NCI-H1436 treated with DMSO at 0.1 percent for 48 hours (cell line): ENCODE results near the gene CCL20.
"Not testable (repeated sequence)": the region's sequence is repeated elsewhere in the genome, so short reads cannot be mapped to it uniquely, and the experiment has no call there.

Experiments used
- DNase-seq: peaks from one replicate; lab custom pipeline; 2025; lab: John Stamatoyannopoulos, UW

Gene CCL20

GRCh38 chr2:227813562-227814353 lies at the start of gene CCL20:
TSS of gene CCL20 (plus strand) at chr2:227813842. CDS start at chr2:227813912, 70 bp downstream.
- no peak for DNase-seq

GRCh38 chr2:227765788-227766372 lies 47.8 kb upstream of the CCL20 start:
- no peak for DNase-seq

- DNase-seq = no peak
These were observed 47.2 kb upstream of the CCL20 start for GRCh38 chr2:227766373-227766883.

- no peak for DNase-seq
These were observed 45.8 kb upstream of the CCL20 start for GRCh38 chr2:227767830-227768229.

- DNase-seq = no peak
These were observed 41.4 kb upstream of the CCL20 start for GRCh38 chr2:227772197-227772661.

GRCh38 chr2:227772932-227773331 lies 40.7 kb upstream of the CCL20 start:
- DNase-seq = no peak

GRCh38 chr2:227774011-227774624 lies 39.5 kb upstream of the CCL20 start:
- DNase-seq = no peak

- no peak for DNase-seq
These were observed 38.5 kb upstream of the CCL20 start for GRCh38 chr2:227774895-227775842.

- no peak for DNase-seq
These were observed 32.5 kb upstream of the CCL20 start for GRCh38 chr2:227780981-227781615.

GRCh38 chr2:227781841-227782240 lies 31.8 kb upstream of the CCL20 start:
- DNase-seq = no peak

GRCh38 chr2:227782804-227783203 lies 30.8 kb upstream of the CCL20 start:
- DNase-seq = no peak

GRCh38 chr2:227783404-227784138 lies 30.1 kb upstream of the CCL20 start:
- no peak for DNase-seq

GRCh38 chr2:227785293-227785692 lies 28.3 kb upstream of the CCL20 start:
- no peak for DNase-seq

GRCh38 chr2:227788561-227789018 lies 25.1 kb upstream of the CCL20 start:
- no peak for DNase-seq

- DNase-seq = no peak
These were observed 23.8 kb upstream of the CCL20 start for GRCh38 chr2:227789803-227790202.

GRCh38 chr2:227793148-227793712 lies 20.4 kb upstream of the CCL20 start:
- no peak for DNase-seq

GRCh38 chr2:227796045-227796711 lies 17.5 kb upstream of the CCL20 start:
- no peak for DNase-seq

- not testable (repeated sequence) for DNase-seq
These were observed 16.9 kb upstream of the CCL20 start for GRCh38 chr2:227796768-227797167.

GRCh38 chr2:227799202-227799601 lies 14.4 kb upstream of the CCL20 start:
- DNase-seq = no peak
